HG02870 (cell line): Measurements from ENCODE around the gene ZNF580.

Source experiments
- ATAC-seq: cut with Tn5 transposase; IDR thresholded peaks from one replicate; pipeline ENCODE4 v1.9.1; 2021; ENCODE audit warnings: mild to moderate bottlenecking, moderate library complexity; ENCODE audit not compliant: unreplicated experiment

ZNF580 gene

GRCh38 chr19:55622242-55622969 is 18.4 kb upstream of the ZNF580 start:
- ATAC-seq: no peak

- ATAC-seq: no peak
These were observed 17.7 kb upstream of the ZNF580 start for GRCh38 chr19:55623130-55623529.

- ATAC-seq: no peak
These were observed 17.2 kb upstream of the ZNF580 start for GRCh38 chr19:55623561-55623960.

- ATAC-seq: no peak
These were observed 16.4 kb upstream of the ZNF580 start, which contains the start of gene ZNF784 for GRCh38 chr19:55624109-55625003. ZNF784 (minus strand) TSS chr19:55624566; CDS start chr19:55624561, 5 bp downstream.

GRCh38 chr19:55625004-55625326 is 15.8 kb upstream of the ZNF580 start:
- ATAC-seq: no peak

GRCh38 chr19:55626350-55626749 is 14.5 kb upstream of the ZNF580 start:
- ATAC-seq: no peak

GRCh38 chr19:55632463-55632834 is 8.4 kb upstream of the ZNF580 start:
- ATAC-seq: no peak

GRCh38 chr19:55633861-55634260 is 6.9 kb upstream of the ZNF580 start:
- no peak for ATAC-seq

GRCh38 chr19:55635334-55635717 is 5.5 kb upstream of the ZNF580 start:
- ATAC-seq: no peak

GRCh38 chr19:55635856-55636440 is 4.9 kb upstream of the ZNF580 start:
- no peak for ATAC-seq

- no peak for ATAC-seq
These were observed 4.1 kb upstream of the ZNF580 start for GRCh38 chr19:55636723-55637122.

- no peak for ATAC-seq
These were observed 3.3 kb upstream of the ZNF580 start for GRCh38 chr19:55637534-55637933.

- ATAC-seq: no peak
These were observed 1.9 kb upstream of the ZNF580 start for GRCh38 chr19:55638864-55639359.

- no peak for ATAC-seq
These were observed 692 bp upstream of the ZNF580 start for GRCh38 chr19:55640043-55640576.

- ATAC-seq: no peak
These were observed 787 bp downstream of the ZNF580 start for GRCh38 chr19:55641426-55642152.

- ATAC-seq: no peak
These were observed 1.6 kb downstream of the ZNF580 start for GRCh38 chr19:55642153-55643002.

- no peak for ATAC-seq
These were observed 2.4 kb downstream of the ZNF580 start, which contains the start of gene ZNF581 for GRCh38 chr19:55643003-55643886. ZNF581 (plus strand) TSS chr19:55643649; CDS start chr19:55644572, 923 bp downstream.

GRCh38 chr19:55643887-55644176 is 3.0 kb downstream of the ZNF580 start:
- no peak for ATAC-seq
